C4-2B (cell line): Measurements from ENCODE around the gene EDAR.
A peak's percentile ranks its signal among the peaks of the same experiment; 100 is the strongest.

Experiments used
- H3K27ac ChIP-seq: fragments of 450-650 bp; 2 replicates; pipeline ENCODE4 v1.5.1; 2017
- ZFX ChIP-seq: fragments of 450-650 bp; IDR thresholded peaks from 2 replicates; pipeline ENCODE4 v1.6.1; 2017
- TF ChIP-seq, protein P1 (sequence below): fragments of 450-650 bp; conservative IDR thresholded peaks from 2 replicates; pipeline ENCODE4 v1.5.1; 2017; ENCODE audit warnings: mild to moderate bottlenecking

EDAR gene

DNA sequence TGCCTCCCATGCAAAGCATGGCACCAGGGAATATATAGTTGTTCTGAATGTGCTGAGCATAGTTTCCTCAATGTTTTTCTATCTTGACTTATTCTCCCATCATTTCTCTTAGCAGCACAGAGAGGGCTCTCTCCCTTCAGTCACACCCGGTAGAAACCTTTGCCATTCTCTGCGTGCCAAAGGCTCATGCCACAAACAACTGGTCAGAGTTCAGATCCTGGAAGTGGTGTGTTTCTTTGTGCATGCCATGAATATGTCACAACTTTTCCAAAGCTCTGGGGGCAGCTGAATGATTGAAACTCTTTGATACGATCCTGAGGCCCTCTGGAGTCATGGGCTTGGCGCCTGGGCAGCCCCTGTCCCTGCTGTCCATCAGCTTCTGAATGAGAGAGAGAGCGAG lies 28.0 kb upstream of the EDAR start:
- H3K27ac ChIP-seq = no peak overlapping the region
- TF ChIP-seq, protein P1, sequence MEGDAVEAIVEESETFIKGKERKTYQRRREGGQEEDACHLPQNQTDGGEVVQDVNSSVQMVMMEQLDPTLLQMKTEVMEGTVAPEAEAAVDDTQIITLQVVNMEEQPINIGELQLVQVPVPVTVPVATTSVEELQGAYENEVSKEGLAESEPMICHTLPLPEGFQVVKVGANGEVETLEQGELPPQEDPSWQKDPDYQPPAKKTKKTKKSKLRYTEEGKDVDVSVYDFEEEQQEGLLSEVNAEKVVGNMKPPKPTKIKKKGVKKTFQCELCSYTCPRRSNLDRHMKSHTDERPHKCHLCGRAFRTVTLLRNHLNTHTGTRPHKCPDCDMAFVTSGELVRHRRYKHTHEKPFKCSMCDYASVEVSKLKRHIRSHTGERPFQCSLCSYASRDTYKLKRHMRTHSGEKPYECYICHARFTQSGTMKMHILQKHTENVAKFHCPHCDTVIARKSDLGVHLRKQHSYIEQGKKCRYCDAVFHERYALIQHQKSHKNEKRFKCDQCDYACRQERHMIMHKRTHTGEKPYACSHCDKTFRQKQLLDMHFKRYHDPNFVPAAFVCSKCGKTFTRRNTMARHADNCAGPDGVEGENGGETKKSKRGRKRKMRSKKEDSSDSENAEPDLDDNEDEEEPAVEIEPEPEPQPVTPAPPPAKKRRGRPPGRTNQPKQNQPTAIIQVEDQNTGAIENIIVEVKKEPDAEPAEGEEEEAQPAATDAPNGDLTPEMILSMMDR = no peak
- no peak for TF ChIP-seq ZFX

- no peak overlapping the region for H3K27ac ChIP-seq
- TF ChIP-seq, protein P1 = no peak
- no peak for TF ChIP-seq ZFX
Measured at GRCh38 chr2:109016376-109016775, 27.4 kb upstream of the EDAR start.

DNA sequence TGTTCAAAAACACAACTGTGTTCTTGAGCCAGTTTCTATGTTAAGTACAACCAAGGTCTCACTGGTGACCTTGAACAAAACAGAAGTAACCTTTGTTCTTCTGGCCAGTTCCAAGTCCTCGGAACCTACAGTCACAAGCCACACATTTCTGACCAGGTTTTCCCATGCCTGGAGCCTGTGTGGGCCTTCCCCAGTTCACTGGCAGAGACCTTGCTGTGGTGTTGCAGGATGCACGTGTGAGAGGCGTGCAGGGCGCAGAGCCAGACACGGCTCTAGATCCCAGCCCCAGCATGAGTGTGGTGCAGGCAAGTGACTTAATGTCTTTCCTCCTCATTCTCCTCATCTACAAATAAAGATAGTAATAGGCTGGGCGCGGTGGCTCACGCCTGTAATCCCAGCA lies 25.5 kb upstream of the EDAR start:
- no peak overlapping the region for H3K27ac ChIP-seq
- no peak for TF ChIP-seq ZFX

DNA sequence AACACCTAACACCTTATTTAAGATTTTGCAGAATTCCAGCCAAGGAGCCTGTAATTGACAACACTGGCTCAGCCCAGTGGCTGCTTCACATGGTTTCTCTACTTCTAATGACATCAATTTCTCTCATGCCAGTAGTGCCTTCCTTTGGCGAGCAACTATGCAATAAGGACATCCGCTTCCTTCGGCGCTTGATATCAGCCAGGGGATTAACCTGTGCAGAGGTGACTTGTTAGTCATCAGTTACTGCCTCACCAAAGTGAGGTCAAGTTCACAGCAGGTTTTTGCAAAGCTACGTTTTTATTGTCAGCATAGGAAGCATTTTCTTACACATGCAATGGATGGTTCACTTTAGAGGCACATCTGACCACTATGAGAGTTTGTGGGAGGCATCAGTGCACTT lies 24.0 kb upstream of the EDAR start:
- no peak overlapping the region for H3K27ac ChIP-seq
- TF ChIP-seq, protein P1 = no peak
- TF ChIP-seq ZFX = no peak

DNA sequence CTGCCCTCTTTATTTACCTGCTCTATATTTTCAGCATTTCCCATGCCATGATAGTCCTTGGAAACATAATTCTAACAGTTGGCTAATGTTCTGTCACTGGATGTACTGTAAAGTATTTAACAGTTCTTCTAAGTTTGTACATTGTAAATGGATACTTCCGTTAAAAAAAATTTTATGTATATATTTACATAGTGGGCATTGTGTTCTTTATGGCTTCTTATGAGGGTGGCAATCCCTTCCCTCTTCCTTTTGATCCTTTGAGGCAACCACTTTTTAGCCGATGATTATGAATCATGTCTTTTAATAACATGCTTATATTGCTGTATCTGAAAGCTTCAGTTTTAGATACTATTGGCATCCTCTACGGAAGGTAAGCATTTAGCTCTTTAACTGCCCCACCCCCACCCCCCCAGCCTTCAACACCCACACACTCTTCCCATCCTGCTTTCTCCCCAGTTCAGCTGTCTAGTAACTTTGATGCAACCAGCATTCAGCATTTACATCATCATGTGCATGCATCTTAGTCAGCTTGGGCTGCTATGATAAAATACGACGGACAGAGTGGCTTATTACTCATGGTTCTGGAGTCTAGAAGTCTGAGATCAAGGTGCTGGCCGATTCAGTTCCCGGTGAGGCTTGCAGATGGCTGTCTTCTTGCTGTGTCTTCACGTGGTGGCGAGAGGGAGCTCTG lies 21.0 kb upstream of the EDAR start:
- TF ChIP-seq, protein P1 = no peak
- TF ChIP-seq ZFX = no peak
- H3K27ac ChIP-seq = peak overlapping the region; percentile 75

GRCh38 chr2:109006971-109007370 lies 18.0 kb upstream of the EDAR start:
- TF ChIP-seq, protein P1 = no peak
- no peak for TF ChIP-seq ZFX
- H3K27ac ChIP-seq = no peak overlapping the region

- no peak overlapping the region for H3K27ac ChIP-seq
- TF ChIP-seq ZFX = no peak
- TF ChIP-seq, protein P1 = no peak
Measured at GRCh38 chr2:109005686-109006204, 16.7 kb upstream of the EDAR start.

DNA sequence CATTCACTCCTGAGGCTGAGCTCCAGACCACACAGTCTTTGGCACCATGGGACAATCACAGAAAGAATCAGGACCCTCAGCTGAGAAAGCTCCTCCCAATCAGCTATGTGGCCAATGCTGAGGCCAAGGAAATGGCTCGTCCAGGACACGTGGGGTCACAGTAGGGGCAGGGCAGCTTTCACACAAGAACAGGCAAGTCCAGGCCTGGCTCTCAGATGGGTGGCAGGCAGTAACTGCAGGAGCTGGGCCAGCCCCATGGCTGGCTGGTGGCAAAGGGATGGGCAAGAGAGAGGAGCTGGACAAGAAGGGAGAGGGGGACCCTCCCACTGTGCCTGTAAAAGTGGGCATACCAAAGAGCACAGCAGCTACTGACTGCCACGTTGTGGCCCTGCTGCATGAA lies 12.2 kb upstream of the EDAR start:
- TF ChIP-seq ZFX = no peak
- TF ChIP-seq, protein P1 = no peak
- H3K27ac ChIP-seq = no peak overlapping the region
